ENCODE results near the gene SSTR3.

The SSTR3 gene

DNA sequence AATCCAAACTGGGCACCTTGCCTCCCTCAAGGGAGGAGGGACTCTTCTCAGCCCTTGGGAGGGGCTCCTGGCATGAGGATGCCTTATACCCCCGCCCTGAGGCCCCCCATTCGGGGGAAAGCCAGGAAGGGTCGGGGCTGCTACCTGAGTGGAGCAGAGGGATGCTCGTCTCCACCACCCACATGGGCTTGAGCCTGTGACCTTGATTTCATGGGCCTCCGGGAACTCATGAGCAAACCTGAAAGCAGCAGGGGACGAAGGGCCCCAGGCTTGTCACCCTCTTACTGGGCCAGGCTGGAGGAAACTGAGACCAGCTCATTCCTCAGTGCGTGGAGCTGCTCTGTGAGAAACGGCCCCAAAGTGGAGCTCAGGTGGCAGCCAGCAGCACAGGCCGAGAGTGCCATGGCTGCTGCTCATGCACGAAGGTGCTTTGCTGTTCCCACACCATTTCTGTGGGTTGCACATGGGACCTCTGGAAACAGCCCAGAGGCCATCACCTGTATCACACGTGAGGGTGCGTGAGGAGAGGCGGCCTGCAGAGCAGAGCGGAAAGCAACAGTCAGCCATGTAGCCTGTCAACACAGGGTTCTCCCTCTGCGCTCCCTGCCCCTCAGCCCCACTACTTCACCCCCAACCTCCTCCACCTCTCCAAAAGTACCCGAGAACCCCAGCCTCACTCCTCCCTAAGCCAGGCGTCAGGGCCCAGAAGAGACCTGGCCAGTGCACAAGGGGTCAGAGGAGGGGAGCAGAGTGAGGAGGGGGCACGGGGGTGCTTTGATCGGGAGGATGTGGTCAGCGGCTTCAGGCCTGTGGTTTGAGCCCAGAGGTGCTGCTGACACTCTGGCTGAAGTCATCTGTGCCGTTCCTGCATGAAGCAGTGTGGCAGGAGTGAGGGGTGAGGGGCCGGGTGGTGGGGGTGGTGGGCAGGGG lies 48.4 kb downstream of the SSTR3 start:
- no peak for DNase-seq

DNA sequence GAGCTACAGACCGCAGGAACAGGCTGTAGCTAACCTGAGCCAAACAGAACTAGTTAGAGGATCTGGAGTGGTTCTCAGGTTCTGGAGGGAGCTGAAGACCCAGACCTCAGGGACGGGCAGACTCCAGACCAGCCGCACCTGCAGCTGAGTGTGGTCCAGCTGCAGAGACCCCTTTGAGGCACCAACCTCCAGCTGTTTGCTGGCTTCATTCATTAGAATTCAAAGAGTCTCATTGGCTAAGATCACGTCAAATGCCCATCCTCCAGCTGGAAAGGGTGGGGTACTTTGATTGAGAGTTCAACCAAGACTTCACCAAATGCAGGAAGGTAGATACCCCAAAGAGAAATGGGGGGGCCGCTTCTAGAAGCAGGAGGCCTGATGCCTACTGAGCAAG lies 49.2 kb downstream of the SSTR3 start:
- DNase-seq: no peak

DNA sequence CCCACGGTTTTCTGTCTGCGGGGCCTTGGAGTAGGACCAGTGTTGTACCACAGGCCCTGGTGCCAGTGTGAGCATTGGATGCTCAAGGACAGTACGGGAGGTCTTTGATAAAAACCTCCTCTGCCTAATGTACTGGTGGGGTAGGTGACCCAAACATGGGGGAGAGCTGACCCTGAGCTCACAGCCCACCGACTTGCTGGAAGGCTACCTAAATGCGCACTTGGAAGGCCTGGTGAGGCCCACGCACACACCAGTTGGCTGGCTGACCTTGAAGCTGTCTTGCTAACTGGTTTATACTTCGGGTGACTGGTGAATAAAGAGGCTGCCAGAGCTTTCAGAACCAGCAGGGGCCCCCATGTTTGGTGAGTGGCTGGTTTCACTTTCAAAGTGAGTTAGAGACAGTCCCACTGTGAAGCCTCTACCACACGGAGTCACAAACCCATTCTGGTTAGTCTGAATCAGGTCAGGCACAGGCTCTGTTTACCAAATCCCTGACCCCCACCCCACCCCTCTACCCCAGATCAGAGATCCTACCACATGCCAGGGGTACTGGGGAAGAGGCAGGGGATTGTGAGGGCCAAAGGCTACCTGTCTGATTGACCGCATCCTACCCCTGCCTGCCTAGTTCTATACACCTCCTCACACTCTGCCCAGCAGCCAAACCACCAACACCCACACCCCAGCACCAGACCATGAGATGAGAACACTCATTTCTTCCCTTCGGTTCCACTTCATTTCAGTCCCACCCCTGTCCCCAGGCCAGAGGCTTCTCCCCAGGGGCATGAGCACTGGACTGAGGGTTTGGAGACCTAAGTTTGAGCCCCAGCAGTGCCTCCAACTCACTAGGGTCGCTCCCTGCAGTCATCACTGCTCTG lies 49.8 kb downstream of the SSTR3 start:
- no peak for DNase-seq

DNA sequence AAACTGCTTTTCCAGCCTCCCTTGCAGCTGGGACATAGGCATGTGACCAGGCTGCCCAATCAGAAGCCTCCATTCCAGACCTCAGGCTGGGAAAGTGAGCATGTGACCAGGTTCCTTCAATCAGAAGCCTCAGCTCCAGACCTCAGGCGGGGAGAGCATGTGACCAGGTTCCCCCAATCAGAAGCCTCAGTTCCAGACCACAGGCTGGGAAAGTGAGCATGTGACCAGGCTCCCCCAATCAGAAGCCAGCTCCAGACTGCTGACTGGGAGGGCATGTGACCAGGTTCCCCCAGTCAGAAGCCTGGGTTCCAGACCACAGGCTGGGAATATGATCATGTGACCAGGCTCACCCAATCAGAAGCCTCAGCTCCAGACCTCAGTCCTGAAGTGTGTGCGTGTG lies 50.8 kb downstream of the SSTR3 start:
- no peak for DNase-seq

DNA sequence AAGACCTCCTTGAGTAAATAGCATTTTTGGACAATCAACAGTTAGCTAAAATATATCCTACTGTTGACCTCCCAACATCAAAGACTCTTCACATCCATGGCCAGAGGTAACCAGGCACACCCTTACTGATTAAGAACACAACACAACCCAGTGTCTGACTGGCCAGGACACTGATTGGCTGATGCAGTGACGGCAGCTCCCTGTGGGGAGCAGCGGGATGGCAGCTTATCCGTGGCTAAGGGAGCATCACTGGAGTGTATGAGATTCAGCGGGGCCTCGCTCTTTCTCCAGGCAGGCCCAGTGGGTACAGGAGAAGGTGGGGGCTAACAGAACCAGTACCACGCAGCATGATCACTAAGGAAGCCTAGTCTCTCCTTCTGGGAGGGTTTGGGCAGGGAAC lies 52.2 kb downstream of the SSTR3 start:
- DNase-seq: no peak

DNA sequence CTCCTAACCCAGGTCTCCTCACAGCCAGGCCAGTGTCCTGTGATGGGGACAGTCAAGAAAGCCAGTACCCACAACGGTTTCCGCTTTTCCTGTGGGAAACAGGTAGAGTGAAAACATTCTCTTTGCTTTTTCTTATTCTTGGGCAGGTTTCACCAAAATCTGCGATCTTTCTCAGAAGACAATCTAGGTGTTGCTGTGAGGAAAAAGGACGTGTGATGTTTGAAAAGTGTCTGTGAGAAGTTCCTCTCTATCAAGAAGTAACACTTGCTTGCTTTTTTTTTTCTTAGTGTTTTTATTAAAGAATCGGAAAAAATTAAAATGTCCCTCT lies 53.4 kb downstream of the SSTR3 start:
- no peak for DNase-seq

DNA sequence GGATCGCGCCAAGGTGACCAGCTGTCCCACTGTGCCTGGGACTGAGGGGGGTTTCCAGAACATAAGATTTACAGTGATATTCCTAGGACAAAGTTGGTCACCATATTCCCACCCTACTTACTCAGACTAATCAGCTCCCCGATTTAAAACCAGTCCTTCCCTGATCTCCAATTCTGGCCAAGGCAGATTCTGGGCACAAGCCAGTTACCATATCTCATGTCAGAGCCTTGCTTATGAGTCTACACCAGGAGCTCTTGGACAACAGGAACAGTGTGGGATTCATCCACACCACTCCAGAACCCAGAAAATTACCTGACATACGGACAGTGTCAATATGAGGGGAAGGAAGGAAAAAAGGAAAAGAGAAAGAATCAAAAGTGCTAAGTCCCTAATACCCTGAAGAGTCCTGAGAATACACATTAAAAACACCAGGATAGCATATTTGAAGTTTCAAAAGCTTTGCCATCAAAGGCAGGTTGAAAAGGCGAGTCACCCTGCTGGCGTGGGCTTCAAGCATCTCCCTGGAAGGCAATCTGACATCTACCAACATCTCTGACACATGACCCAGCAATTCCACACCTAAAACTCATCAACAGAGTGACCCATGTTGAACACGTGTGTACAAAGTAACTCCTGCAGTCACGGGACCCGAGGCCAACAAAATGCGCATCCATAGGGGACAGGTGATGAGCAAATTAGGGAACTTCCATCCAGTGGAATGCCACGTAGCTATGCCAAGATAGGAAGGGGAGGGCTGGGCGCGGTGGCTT lies 54.6 kb downstream of the SSTR3 start:
- no peak for DNase-seq

DNA sequence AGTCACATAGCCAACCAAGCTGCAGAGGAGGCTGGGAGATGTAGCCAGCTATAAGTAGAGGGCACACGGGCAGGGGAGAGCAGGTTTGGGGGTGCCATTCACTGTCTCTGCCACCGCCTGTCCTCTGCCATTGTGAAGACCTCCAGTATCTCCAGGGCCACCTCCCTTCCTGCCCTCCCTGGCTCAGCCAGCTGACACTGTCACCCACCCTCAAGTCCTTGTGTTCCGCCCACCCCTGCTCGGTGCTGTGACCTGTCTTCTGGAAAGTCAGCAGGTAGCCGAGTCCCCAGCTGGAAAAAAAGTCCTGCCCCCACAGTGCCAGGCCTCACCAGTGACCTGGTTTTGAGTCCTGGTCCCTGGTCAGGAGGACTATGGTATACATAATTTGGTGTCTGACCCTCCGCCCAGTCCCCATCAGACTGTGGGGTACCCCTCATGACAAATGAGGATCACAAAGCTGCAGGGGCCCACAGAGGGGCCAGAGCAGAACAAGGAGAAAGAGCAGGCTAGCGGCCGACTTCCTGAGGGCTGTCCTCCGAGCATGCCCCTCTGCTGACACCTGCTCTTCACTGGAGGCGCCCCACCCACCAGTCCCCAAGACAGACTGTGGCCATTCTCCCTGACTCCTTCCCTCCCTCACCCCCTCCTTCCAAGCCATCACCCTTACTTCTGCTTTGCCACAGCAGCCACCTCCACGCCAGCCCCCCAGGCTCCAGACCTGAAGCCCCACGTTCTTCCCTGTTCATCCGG lies 55.4 kb downstream of the SSTR3 start:
- no peak for DNase-seq

DNA sequence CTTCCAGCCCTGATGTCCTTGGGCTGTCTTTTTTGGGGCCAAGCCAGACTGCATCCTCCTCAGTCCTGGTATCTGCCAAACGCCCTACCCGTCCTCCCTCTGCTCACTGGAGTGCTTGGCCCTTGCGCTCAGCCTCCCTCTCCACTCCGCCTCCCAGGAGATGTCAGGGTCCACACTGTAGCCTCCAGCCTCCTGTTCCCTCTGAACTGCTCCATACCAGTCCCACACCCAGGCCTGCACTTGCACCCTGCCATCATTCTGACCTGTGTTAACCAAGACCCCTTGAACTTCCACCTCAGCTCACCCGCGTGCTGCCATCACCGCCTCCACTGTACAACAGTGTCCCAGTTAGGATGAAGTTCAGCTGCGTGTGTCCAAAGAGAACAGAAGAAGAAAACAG lies 56.3 kb downstream of the SSTR3 start:
- no peak for DNase-seq

DNA sequence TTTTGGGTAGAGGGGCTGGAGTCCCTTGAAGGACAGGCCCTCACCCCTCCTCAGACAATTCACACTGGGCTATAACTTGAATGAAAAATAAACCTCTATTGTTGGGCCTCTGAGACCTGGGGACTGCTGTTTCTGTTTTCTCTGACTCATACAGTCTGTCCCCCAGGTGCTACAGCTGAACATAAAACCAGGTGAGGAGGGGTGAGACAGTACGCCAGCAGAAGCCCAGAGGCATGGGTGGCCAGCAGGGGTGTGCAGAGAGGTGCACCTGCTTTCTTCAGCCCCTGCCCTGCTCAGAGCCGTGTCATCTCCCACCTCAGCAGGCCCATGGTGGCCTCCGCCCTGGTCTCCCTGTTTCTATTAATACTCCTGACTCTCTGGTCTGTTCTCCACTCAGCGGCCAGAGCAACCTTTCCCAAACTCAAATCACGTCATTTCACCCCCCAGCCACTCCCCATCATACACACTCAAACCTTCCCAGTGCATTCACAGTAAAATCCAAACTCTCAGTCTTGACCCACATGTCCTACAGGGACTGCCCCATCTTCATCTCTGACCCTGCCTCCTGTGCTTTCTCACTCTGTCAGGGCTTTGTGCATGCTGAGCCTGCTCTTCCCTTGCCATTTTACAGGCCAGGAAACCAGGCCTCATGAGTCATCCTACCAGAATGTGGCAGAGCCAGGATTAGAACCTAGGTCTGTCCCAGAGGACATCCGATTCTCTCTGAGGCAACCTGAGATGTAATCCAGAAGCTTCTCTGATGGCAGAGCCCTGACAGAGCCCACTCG lies 57.2 kb downstream of the SSTR3 start:
- DNase-seq: no peak
